VCaP (cell line): ENCODE results near the gene CAMSAP1.

Experiments used
- H3K27ac ChIP-seq: fragments of 450-650 bp; 2 replicates; pipeline ENCODE4 v1.5.1; 2017
- TF ChIP-seq, protein P1 (sequence below): fragments of 450-650 bp; conservative IDR thresholded peaks from 2 replicates; pipeline ENCODE4 v1.5.1; 2017; ENCODE audit warnings: mild to moderate bottlenecking, moderate library complexity

The CAMSAP1 gene

GRCh38 chr9:135931349-135931820, 24.0 kb upstream of the CAMSAP1 start:
- no peak overlapping the region for H3K27ac ChIP-seq
- TF ChIP-seq, protein P1, sequence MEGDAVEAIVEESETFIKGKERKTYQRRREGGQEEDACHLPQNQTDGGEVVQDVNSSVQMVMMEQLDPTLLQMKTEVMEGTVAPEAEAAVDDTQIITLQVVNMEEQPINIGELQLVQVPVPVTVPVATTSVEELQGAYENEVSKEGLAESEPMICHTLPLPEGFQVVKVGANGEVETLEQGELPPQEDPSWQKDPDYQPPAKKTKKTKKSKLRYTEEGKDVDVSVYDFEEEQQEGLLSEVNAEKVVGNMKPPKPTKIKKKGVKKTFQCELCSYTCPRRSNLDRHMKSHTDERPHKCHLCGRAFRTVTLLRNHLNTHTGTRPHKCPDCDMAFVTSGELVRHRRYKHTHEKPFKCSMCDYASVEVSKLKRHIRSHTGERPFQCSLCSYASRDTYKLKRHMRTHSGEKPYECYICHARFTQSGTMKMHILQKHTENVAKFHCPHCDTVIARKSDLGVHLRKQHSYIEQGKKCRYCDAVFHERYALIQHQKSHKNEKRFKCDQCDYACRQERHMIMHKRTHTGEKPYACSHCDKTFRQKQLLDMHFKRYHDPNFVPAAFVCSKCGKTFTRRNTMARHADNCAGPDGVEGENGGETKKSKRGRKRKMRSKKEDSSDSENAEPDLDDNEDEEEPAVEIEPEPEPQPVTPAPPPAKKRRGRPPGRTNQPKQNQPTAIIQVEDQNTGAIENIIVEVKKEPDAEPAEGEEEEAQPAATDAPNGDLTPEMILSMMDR, result no peak

DNA sequence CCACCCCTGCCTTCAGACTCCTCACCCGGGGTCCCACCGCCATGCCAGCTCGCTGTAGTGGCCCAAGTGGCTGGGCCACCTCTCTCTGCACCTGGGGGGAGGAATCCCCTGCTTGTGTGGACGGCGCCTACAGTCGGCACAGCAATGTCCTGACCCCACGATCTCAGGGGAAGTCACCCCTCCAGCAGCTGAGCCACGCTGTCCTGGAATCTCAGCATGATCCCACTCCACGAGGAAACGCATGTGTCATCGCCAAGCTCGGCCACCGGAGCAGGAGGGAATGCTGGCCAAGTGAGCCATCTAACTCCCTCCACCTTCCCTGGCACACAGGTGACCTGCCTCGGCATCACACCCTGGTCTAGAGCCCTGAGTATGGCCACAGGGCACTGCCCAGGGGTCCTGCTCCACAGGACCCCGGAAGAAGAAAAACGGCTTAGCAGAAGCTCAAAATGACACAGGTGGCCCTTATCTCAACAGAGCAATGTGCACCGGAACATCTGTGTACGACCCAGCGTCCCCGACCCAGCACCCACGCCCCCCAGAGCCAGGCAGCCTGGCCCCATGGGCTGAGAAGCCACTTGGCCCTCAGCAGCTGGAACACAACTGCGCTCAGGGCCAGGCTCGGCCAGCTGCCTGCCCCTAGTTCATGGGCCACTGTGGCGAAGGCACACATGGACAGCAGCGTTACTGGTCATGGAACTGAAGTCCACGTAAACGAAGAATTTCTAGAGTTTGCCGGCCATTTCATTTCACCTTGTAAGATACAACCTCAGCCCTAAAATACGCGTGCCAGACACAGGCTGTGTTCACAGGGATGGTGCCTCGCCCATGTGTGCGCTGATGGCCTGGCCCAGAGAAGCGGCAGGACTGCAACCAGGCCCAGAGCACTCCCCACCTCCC, 23.4 kb upstream of the CAMSAP1 start:
- TF ChIP-seq, protein P1, result no peak
- H3K27ac ChIP-seq, result no peak overlapping the region

DNA sequence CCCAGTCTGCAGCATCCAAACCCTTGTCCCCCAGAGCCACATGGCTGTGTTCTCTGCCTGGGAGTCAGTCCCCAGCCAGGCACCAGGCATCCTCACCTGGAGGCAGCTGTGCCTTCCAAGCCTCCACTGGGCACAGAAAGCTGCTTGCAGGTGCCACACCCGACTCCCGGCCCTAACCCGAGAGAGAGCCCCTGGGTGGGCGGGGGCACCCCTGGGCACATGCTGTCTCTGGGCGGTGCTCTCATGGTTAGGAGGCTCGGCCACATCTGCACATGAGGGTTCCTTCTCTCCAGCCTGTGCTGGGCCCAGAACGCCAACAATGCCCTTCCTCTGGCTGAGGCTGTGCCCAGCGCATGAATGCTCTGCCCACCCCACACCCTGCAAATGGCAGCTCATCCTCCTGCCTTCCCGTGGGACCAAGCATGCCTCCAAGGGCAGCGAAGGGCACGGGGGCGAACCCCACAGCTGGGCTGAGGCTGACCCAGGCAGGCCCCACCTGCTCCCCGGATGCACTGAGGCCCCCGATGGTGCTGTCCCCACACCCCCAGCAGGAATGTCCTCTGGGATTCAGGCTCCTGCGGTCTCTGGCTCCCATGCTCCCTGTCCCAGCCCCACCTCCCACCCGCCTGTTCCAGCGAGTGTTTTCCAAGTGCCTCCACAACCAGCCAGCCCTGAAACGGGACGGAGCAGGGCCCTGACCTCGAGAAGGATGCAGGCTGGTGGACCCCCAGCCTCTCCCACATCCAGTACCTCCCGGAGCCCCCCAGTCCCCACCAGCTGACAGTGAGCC, 22.5 kb upstream of the CAMSAP1 start:
- no peak overlapping the region for H3K27ac ChIP-seq
- TF ChIP-seq, protein P1, result no peak

DNA sequence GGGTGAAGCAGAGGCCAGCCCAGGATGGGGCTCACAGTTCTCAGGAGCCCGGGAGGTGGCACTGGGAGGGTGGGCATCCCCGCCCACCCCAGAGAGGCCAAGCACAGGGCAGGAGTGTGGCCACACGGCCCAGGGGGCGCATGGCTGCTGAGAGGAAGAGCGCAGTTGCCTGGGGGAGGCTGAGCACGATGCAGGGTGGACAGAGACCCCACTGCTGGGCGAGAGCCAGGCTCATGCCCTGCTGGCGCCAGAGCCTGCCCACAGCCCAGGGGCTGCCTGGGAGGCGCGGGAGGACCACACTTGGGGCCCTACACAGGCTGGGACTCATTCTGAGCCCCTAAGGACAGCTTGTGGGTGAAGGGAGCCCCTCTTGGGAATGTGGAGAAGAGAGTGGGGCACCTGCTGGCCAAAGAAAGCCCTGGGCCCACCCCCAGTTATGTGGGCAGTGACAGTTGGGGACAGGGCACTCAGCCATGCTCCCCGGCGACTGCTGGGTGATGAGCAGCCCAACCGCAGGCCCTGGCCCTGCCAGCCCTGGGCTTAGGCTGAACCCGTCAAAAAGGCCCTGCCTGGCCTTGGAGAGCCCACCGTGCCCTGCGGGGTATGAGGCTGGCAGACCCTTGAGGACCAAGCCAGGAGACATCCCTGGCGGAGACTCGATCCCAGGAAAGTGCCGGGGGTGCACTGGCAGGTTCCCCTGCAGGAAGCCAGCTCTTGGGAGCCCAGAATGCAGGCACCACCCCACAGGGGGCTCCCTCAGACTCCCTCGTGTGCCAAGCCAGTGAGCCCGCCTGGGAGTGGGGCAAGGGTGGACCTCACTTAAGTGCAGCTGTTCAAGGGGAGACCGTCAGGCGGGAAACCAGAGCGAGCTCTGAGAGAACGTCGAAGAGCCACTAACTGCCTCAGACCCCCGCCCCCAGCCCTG, 21.6 kb upstream of the CAMSAP1 start:
- TF ChIP-seq, protein P1, result no peak
- H3K27ac ChIP-seq, result no peak overlapping the region

- no peak overlapping the region for H3K27ac ChIP-seq
- TF ChIP-seq, protein P1, result no peak
Observed at GRCh38 chr9:135928074-135928730, 20.9 kb upstream of the CAMSAP1 start.

DNA sequence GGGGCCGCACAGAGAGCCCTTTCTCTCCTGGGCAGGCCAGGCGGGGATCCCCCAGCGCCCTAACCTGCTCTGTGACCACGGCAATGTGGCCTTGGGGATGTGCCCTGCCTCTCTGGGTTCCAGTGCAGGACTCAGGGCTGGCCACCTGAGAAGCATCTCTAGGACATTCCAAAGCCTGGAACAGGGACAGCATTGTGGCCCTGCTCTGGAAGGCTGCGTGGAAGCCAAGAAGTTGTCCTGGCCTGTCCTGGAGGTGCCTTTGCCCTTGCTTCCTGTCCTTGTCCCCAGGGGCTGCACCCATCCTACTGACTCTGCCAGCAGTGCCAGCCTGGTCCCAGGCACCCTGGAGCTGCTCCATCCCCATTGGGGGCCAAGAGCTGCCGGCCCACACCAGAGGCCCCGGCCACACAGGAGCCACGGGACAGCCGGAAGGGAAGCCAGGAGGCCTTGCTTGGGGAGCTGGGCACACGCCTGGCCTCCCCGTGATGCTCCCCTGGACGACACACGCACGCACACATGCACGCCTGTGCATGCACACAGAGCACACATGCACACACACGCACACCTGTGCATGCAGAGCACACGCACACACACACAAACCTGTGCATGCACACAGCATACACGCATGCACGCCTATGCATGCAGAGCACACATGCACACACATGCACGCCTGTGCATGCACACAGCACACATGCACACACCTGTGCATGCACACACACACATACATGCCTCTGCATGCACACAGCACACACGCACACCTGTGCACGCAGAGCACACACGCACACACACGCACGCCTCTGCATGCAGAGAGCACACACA, 20.1 kb upstream of the CAMSAP1 start:
- H3K27ac ChIP-seq, result no peak overlapping the region
- TF ChIP-seq, protein P1, result no peak
